Panc1 (cell line): ENCODE results near the gene YTHDF1. TPM values are rescaled to one million over a fixed set of nuclear protein-coding genes. Genes with fewer than 3 reads are reported as not detected.

Experiments
- ATAC-seq: fragments of 200-7000 bp; cut with Tn5 transposase; 2 replicates; pipeline ENCODE4 v1.9.1; 2020; ENCODE audit warnings: mild to moderate bottlenecking, moderate library complexity
- BruUV-seq: library from RNA; stranded (reverse); fragments of 400-500 nt; replicated peaks from 2 replicates; lab custom pipeline; 2021; lab: Mats Ljungman, UMichigan
- CTCF ChIA-PET: fragments of 300-600 bp; sonication (Branson Sonifier 250); formaldehyde crosslinking; loops from one replicate; lab custom pipeline; 2022; ENCODE audit warnings: antibody characterized with exemption; lab: Charles Lee
- POLR2A ChIA-PET: fragments of 300-600 bp; sonication (Branson Sonifier 250); formaldehyde crosslinking; loops from one replicate; lab custom pipeline; 2022; ENCODE audit warnings: antibody characterized with exemption; lab: Charles Lee
- DNase-seq: peaks from one replicate; pipeline ENCODE4 v3.0.0-alpha.2; 2010; ENCODE audit warnings: low read depth, low spot score
- H3K27ac ChIP-seq: 2 replicates; pipeline ENCODE4 v1.5.1; 2011; ENCODE audit warnings: mild to moderate bottlenecking, low read length, inconsistent platforms
- H3K27me3 ChIP-seq: fragments of 200-500 bp; sonication (Bioruptor generic); 2 replicates; pipeline ENCODE4 v1.6.0; 2014; ENCODE audit warnings: low read length, inconsistent platforms; ENCODE audit not compliant: control insufficient read depth, insufficient read depth
- H3K36me3 ChIP-seq: fragments of 200-500 bp; sonication (Bioruptor generic); 2 replicates; pipeline ENCODE4 v1.5.1; 2014; ENCODE audit warnings: inconsistent platforms, mild to moderate bottlenecking, low read length, moderate library complexity; ENCODE audit not compliant: control insufficient read depth, insufficient read depth
- H3K4me1 ChIP-seq: 2 replicates; pipeline ENCODE4 v1.5.1; 2011; ENCODE audit warnings: inconsistent platforms, mild to moderate bottlenecking, low read length, moderate library complexity; ENCODE audit not compliant: control insufficient read depth, insufficient read depth
- H3K4me3 ChIP-seq, 2 experiments: 2 replicates each; pipeline ENCODE4 v1.5.1; 2011 to 2012; ENCODE audit warnings: low read depth in 2 of 2, low read length in 2 of 2, mild to moderate bottlenecking in 2 of 2, inconsistent platforms in 1 of 2, moderate library complexity in 1 of 2
- H3K9me3 ChIP-seq: fragments of 200-500 bp; sonication (Bioruptor generic); 2 replicates; pipeline ENCODE4 v1.5.1; 2014; ENCODE audit warnings: low read depth, mild to moderate bottlenecking, inconsistent platforms, low read length, moderate library complexity; ENCODE audit not compliant: control insufficient read depth, insufficient read depth
- POLR2AphosphoS5 ChIP-seq: IDR thresholded peaks from 2 replicates; pipeline ENCODE4 v1.6.1; 2012; ENCODE audit warnings: mild to moderate bottlenecking, low read depth, low read length, moderate library complexity
- SIN3A ChIP-seq: IDR thresholded peaks from 2 replicates; pipeline ENCODE4 v1.6.1; 2012; ENCODE audit warnings: low read depth, mild to moderate bottlenecking, low read length, moderate library complexity, borderline replicate concordance; ENCODE audit not compliant: insufficient read depth
- TCF7L2 ChIP-seq: IDR thresholded peaks from 2 replicates; pipeline ENCODE4 v1.6.1; 2011; ENCODE audit warnings: mild to moderate bottlenecking, low read depth, low read length, inconsistent platforms
- in situ Hi-C: cut with HindIII; loops from 2 replicates; pipeline ENCODE4 v1.10.0; 2016; ENCODE audit warnings: low sequenced_read_pairs, low pct_unique_long_range_greater_than_20kb
- intact Hi-C: fragments of 100-400 bp; cut with micrococcal nuclease; formaldehyde crosslinking; loops from one replicate; pipeline ENCODE4 v1.10.0; 2022; ENCODE audit not compliant: unreplicated experiment
- total RNA-seq: library from RNA; stranded (reverse); gene quantifications from one replicate; pipeline ENCODE4 v1.2.1, GENCODE V29; 2021; ENCODE audit not compliant: unreplicated experiment
- TF ChIP-seq, protein P1 (sequence below), 2 experiments: IDR thresholded peaks; 2 replicates each; pipeline ENCODE4 v1.6.1; 2011 to 2012; ENCODE audit warnings: low read depth in 2 of 2, control low read depth in 1 of 2, low read length in 1 of 2, mild to moderate bottlenecking in 1 of 2, moderate library complexity in 1 of 2; ENCODE audit not compliant: insufficient read depth in 1 of 2
- TF ChIP-seq, protein P2 (sequence below): fragments of 450-650 bp; IDR thresholded peaks from 2 replicates; pipeline ENCODE4 v1.5.1; 2017; ENCODE audit warnings: mild to moderate bottlenecking

Gene YTHDF1
- total RNA-seq, 1 experiment from 2014 or later: 43.0 TPM

- no peak for DNase-seq
- Histone ChIP-seq H3K4me1 (peaks cover 70% of the 10 kb centered on the region), H3K9me3 (no peaks in the 10 kb centered on the region), H3K27ac (peak overlapping the region; percentile 57; the same call in 1 of the 2 replicates), H3K27me3 (no peaks in the 10 kb centered on the region), H3K36me3 (no peaks in the 10 kb centered on the region), H3K4me3 (peak overlapping the region in 1 of 2 experiments; percentile 6; a peak in 1 of 4 replicates)
- BruUV-seq: no TSS peak
- ChIA-PET POLR2A (no interaction called here), CTCF (interaction anchor here (1.2 to 1.5 kb wide), 2 partner anchors 13 to 17 kb away, joined by 3 to 5 read pairs; no protein-coding TSS in a partner anchor)
- intact Hi-C loops: no loop called here
- in situ Hi-C loops: no loop called here
- no peak for ATAC-seq
- TF ChIP-seq TCF7L2 (no peak), SIN3A (no peak), POLR2AphosphoS5 (no peak)
- TF ChIP-seq, protein P1, sequence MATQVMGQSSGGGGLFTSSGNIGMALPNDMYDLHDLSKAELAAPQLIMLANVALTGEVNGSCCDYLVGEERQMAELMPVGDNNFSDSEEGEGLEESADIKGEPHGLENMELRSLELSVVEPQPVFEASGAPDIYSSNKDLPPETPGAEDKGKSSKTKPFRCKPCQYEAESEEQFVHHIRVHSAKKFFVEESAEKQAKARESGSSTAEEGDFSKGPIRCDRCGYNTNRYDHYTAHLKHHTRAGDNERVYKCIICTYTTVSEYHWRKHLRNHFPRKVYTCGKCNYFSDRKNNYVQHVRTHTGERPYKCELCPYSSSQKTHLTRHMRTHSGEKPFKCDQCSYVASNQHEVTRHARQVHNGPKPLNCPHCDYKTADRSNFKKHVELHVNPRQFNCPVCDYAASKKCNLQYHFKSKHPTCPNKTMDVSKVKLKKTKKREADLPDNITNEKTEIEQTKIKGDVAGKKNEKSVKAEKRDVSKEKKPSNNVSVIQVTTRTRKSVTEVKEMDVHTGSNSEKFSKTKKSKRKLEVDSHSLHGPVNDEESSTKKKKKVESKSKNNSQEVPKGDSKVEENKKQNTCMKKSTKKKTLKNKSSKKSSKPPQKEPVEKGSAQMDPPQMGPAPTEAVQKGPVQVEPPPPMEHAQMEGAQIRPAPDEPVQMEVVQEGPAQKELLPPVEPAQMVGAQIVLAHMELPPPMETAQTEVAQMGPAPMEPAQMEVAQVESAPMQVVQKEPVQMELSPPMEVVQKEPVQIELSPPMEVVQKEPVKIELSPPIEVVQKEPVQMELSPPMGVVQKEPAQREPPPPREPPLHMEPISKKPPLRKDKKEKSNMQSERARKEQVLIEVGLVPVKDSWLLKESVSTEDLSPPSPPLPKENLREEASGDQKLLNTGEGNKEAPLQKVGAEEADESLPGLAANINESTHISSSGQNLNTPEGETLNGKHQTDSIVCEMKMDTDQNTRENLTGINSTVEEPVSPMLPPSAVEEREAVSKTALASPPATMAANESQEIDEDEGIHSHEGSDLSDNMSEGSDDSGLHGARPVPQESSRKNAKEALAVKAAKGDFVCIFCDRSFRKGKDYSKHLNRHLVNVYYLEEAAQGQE (IDR thresholded peaks at IDR 0.05; ENCODE audit: insufficient read depth in 1 of 2, low read depth in 2 of 2, low read length in 1 of 2): no peak
- TF ChIP-seq, protein P2, sequence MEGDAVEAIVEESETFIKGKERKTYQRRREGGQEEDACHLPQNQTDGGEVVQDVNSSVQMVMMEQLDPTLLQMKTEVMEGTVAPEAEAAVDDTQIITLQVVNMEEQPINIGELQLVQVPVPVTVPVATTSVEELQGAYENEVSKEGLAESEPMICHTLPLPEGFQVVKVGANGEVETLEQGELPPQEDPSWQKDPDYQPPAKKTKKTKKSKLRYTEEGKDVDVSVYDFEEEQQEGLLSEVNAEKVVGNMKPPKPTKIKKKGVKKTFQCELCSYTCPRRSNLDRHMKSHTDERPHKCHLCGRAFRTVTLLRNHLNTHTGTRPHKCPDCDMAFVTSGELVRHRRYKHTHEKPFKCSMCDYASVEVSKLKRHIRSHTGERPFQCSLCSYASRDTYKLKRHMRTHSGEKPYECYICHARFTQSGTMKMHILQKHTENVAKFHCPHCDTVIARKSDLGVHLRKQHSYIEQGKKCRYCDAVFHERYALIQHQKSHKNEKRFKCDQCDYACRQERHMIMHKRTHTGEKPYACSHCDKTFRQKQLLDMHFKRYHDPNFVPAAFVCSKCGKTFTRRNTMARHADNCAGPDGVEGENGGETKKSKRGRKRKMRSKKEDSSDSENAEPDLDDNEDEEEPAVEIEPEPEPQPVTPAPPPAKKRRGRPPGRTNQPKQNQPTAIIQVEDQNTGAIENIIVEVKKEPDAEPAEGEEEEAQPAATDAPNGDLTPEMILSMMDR: no peak
These were observed 20.3 kb upstream of the YTHDF1 start for GRCh38 chr20:63236116-63236837.

- ATAC-seq (no peak), DNase-seq (no peak)
- no peaks in the 10 kb centered on the region for H3K36me3 ChIP-seq
- ChIA-PET POLR2A (interaction anchor here (0.7 kb wide), 1 partner anchor 11 kb away, joined by 3 read pairs; no protein-coding TSS in a partner anchor), CTCF (interaction anchor here (1.2 to 3.6 kb wide), 5 partner anchors 8 to 18 kb away, joined by 3 to 52 read pairs (median 4); no protein-coding TSS in a partner anchor)
- in situ Hi-C loops: no loop called here
- TF ChIP-seq, protein P2: no peak
- TF ChIP-seq TCF7L2 (no peak), SIN3A (no peak), POLR2AphosphoS5 (no peak)
- TF ChIP-seq, protein P1 (IDR thresholded peaks at IDR 0.05; ENCODE audit: insufficient read depth in 1 of 2, low read depth in 2 of 2, low read length in 1 of 2): no peak
- H3K27ac ChIP-seq: peak within 1 kb of the TSS; percentile 75
- peak within 1 kb of the TSS in 1 of 2 experiments; percentile 6; a peak in 1 of 4 replicates for H3K4me3 ChIP-seq
- no peaks in the 10 kb centered on the region for H3K27me3 ChIP-seq
- no TSS peak for BruUV-seq
- H3K9me3 ChIP-seq: no peaks in the 10 kb centered on the region
- intact Hi-C loops: no loop called here
- H3K4me1 ChIP-seq: peaks cover 72% of the 10 kb centered on the region
These were observed 19.6 kb upstream of the YTHDF1 start, which contains the start of gene BIRC7 for GRCh38 chr20:63235399-63235983. Gene BIRC7, plus strand, starts transcription at chr20:63235905. Its CDS starts 192 bp downstream, at chr20:63236097.
